Fibroblast of the aortic adventitia (primary cell): ENCODE measurements around the gene KMT2D. TPM values are rescaled to one million over a fixed set of nuclear protein-coding genes. Genes with fewer than 3 reads are reported as not detected.

Experiments
- DNase-seq: peaks from one replicate; pipeline ENCODE4 v3.0.0-alpha.2; 2010; ENCODE audit warnings: low read depth
- H3K4me3 ChIP-seq: 2 replicates; pipeline ENCODE4 v1.5.1; 2011; ENCODE audit warnings: low read depth, mild to moderate bottlenecking, control low read depth, low read length, moderate library complexity
- CTCF ChIP-seq: IDR thresholded peaks from 2 replicates; pipeline ENCODE4 v1.5.1; 2011; ENCODE audit warnings: mild to moderate bottlenecking, low read length, control low read depth, inconsistent platforms; ENCODE audit not compliant: insufficient read depth
- total RNA-seq: library from RNA; depleted of rRNA; stranded (reverse); fragments of >200 nt; gene quantifications from 2 replicates; pipeline ENCODE4 v1.2.3, GENCODE V29; 2012; ENCODE audit warnings: low replicate concordance

The KMT2D gene
- total RNA-seq, 1 donor, result 23.8 TPM

- no peak for TF ChIP-seq CTCF
- H3K4me3 ChIP-seq, result no peak overlapping the region
- no peak for DNase-seq
These were observed 34.5 kb downstream of the KMT2D start for GRCh38 chr12:49026101-49026500.

DNA sequence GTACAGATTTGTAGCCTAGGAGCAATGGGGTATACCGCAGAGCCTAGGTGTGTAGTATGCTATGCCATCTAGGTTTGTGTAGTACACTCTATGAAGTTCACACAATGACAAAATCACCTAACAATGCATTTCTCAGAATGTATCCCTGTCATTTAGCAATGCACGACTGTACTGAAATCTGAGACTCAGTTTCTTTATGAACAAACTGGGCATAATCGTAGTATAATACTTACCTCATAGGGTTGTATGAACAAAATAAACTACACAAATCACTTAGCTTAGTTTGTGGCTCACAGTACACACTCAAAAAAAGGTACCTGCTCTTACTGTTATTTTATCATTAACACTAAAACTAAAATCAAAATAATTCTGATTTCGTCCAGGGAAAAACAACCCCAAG, 35.1 kb downstream of the KMT2D start:
- no peak overlapping the region for H3K4me3 ChIP-seq
- DNase-seq, result no peak
- TF ChIP-seq CTCF, result no peak

- no peak for DNase-seq
- H3K4me3 ChIP-seq, result no peak overlapping the region
- TF ChIP-seq CTCF, result no peak
These were observed 36.1 kb downstream of the KMT2D start for GRCh38 chr12:49024543-49024942.

GRCh38 chr12:49023812-49024211, 36.8 kb downstream of the KMT2D start:
- TF ChIP-seq CTCF, result no peak
- no peak for DNase-seq
- no peak overlapping the region for H3K4me3 ChIP-seq

GRCh38 chr12:49022558-49023178, 37.9 kb downstream of the KMT2D start:
- DNase-seq, result no peak
- TF ChIP-seq CTCF, result no peak

DNA sequence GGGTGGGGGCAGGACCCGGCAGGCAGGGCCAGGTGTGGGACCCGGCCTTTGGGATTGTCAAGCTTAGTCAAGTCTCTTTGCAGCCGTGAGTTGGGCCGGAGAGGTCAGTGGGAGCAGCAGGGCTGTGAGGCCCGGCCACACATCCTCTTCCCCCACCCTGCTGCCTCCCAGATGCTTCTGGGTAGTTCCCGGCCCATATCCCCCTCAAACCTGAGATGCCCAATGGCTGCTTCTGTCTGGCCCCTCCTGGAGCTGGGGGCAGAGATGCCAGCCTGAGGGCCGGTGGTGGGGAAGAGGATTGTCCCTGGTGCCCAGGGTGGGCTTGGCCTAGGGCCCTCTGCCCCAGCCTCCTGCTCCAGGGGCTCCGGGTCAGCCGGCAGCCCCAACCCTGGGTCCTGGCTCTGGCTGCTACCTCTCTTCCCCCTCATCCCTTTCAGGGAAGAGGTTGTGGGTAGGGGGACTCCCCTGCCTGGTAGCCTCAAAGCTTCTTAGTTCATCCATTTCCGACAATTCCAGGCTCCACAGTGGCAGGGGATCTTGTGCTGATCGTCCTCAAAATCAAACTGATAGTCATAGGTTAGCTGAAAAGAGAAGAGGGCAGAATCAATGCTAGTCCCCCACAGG, 39.2 kb downstream of the KMT2D start:
- no peak overlapping the region for H3K4me3 ChIP-seq
- no peak for TF ChIP-seq CTCF
- DNase-seq, result no peak

More at GRCh38 chr12:49022558-49023178, 37.9 kb downstream of the KMT2D start:
- H3K4me3 ChIP-seq, result no peak overlapping the region
